A549 (cell line): ENCODE results near the gene HS3ST4. TPM values are rescaled to one million over a fixed set of nuclear protein-coding genes. Genes with fewer than 3 reads are reported as not detected.

ENCODE experiments used
- ATAC-seq, 2 experiments: fragments of 200-7000 bp in 1 of 2; fragments of >200 bp in 1 of 2; cut with Nextera tagmentation in 1 of 2; cut with Tn5 transposase in 1 of 2; 3 replicates each; pipeline versions ENCODE4 v1.8.0 to v1.9.1; 2018 to 2020; ENCODE audit warnings: mild to moderate bottlenecking in 1 of 2, moderate library complexity in 1 of 2
- CTCF ChIA-PET: fragments of 300-600 bp; sonication (Branson Sonifier 250); formaldehyde crosslinking; extraction: SDS; loops from one replicate; lab custom pipeline; 2021; ENCODE audit warnings: antibody characterized with exemption, inconsistent platforms; lab: Yijun Ruan, JAX
- POLR2A ChIA-PET: fragments of 350-600 bp; formaldehyde crosslinking; extraction: SDS; loops from one replicate; lab custom pipeline; 2021; ENCODE audit warnings: antibody characterized with exemption, inconsistent platforms; lab: Yijun Ruan, JAX
- DNase-seq, 2 experiments: peaks; one replicate each; pipeline versions ENCODE4 v3.0.0 to v3.0.0-alpha.2; 2011 to 2016; ENCODE audit warnings: low read depth in 1 of 2, low spot score in 1 of 2
- FAIRE-seq: peaks from 2 replicates; lab custom pipeline; 2011; peaks lifted over from hg19 to GRCh38; lab: Jason Lieb, UNC
- H3K27ac ChIP-seq, 2 experiments: fragments of >200 bp; sonication (Bioruptor Twin); formaldehyde crosslinking; 3 replicates each; pipeline ENCODE4 v1.5.1; 2016 to 2017
- H3K4me1 ChIP-seq: fragments of >200 bp; sonication (Bioruptor Twin); formaldehyde crosslinking; 3 replicates; pipeline ENCODE4 v1.6.1; 2016
- H3K4me2 ChIP-seq: fragments of >200 bp; sonication (Bioruptor Twin); formaldehyde crosslinking; 3 replicates; pipeline ENCODE4 v1.6.1; 2016
- H3K4me3 ChIP-seq: fragments of >200 bp; sonication (Bioruptor Twin); formaldehyde crosslinking; 3 replicates; pipeline ENCODE4 v1.5.1; 2016
- H3K9me3 ChIP-seq: fragments of >200 bp; sonication (Bioruptor Twin); formaldehyde crosslinking; 3 replicates; pipeline ENCODE4 v1.6.1; 2016
- BHLHE40 ChIP-seq: IDR thresholded peaks from 2 replicates; pipeline ENCODE4 v1.6.1; 2012; ENCODE audit warnings: low read depth, low read length, inconsistent platforms
- CBX2 ChIP-seq: fragments of 200-600 bp; sonication (generic); IDR thresholded peaks from 2 replicates; pipeline ENCODE4 v1.6.1; 2016; ENCODE audit warnings: low read depth, mild to moderate bottlenecking, borderline replicate concordance
- CBX8 ChIP-seq: fragments of 200-600 bp; sonication (generic); IDR thresholded peaks from 2 replicates; pipeline ENCODE4 v1.6.1; 2016
- EP300 ChIP-seq, 2 experiments: fragments of >200 bp; sonication (Bioruptor Twin); formaldehyde crosslinking; IDR thresholded peaks; 2 replicates in 1 of 2; 3 replicates in 1 of 2; pipeline ENCODE4 v1.6.1; 2016 to 2017
- ESRRA ChIP-seq: fragments of 150-350 bp; IDR thresholded peaks from 2 replicates; pipeline ENCODE4 v1.6.1; 2014; ENCODE audit warnings: mild to moderate bottlenecking, low read length, borderline replicate concordance
- GATA3 ChIP-seq: IDR thresholded peaks from 2 replicates; pipeline ENCODE4 v1.6.1; 2012; ENCODE audit warnings: borderline replicate concordance
- HEYL ChIP-seq: fragments of 250-450 bp; sonication (Bioruptor Pico); IDR thresholded peaks from 2 replicates; pipeline ENCODE4 v1.8.0; 2021; ENCODE audit warnings: mild to moderate bottlenecking, moderate library complexity
- HOXA7 ChIP-seq: fragments of 250-450 bp; sonication (Bioruptor Pico); IDR thresholded peaks from 2 replicates; pipeline ENCODE4 v1.5.0; 2020; ENCODE audit warnings: mild to moderate bottlenecking, moderate library complexity
- JUN ChIP-seq, 2 experiments: fragments of >200 bp; sonication (Bioruptor Twin); formaldehyde crosslinking; IDR thresholded peaks; 2 replicates in 1 of 2; 3 replicates in 1 of 2; pipeline ENCODE4 v1.6.1; 2016 to 2017
- KDM1A ChIP-seq: fragments of 200-600 bp; sonication (generic); IDR thresholded peaks from 2 replicates; pipeline ENCODE4 v1.6.1; 2016; ENCODE audit warnings: low read depth, mild to moderate bottlenecking
- MAZ ChIP-seq: fragments of 150-350 bp; IDR thresholded peaks from 2 replicates; pipeline ENCODE4 v1.6.1; 2014; ENCODE audit warnings: antibody characterized with exemption, low read depth, low read length, borderline replicate concordance
- MYC ChIP-seq: IDR thresholded peaks from 2 replicates; pipeline ENCODE4 v1.6.1; 2012; ENCODE audit warnings: mild to moderate bottlenecking, inconsistent platforms, low read length, improper control_type of control experiment, borderline replicate concordance
- POLR2AphosphoS2 ChIP-seq: conservative IDR thresholded peaks from 2 replicates; pipeline ENCODE4 v1.6.1; 2012; ENCODE audit warnings: low read length, improper control_type of control experiment, inconsistent platforms
- RAD21 ChIP-seq, 2 experiments: fragments of >200 bp in 1 of 2; sonication (Bioruptor Twin) in 1 of 2; formaldehyde crosslinking in 1 of 2; IDR thresholded peaks in 1 of 2; conservative IDR thresholded peaks in 1 of 2; 2 replicates in 1 of 2; 3 replicates in 1 of 2; pipeline ENCODE4 v1.6.1; 2012 to 2018; ENCODE audit warnings: inconsistent platforms in 1 of 2
- ZC3H11A ChIP-seq: fragments of 450-650 bp; IDR thresholded peaks from 2 replicates; pipeline ENCODE4 v1.6.1; 2014; ENCODE audit warnings: antibody characterized with exemption, mild to moderate bottlenecking
- ZNF302 ChIP-seq: fragments of 250-450 bp; sonication (Bioruptor Pico); IDR thresholded peaks from 2 replicates; pipeline ENCODE4 v1.9.0; 2021; ENCODE audit warnings: inconsistent platforms, mild to moderate bottlenecking, moderate library complexity
- WGBS: methylation state at CpG from one replicate; pipeline ENCODE4 v1.1.6; 2017; ENCODE audit errors: missing lambda C conversion rate; 5-methylcytosine and 5-hydroxymethylcytosine counted together
- polyA plus RNA-seq, 4 experiments: library from polyadenylated mRNA; depleted of rRNA in 3 of 4; stranded (reverse); fragments of >200 nt; fragmentation: RNase III in 1 of 4; extraction: RNeasy Plus Mini Kit Qiagen cat#74134 plus additional on column Dnase treatment in 1 of 4; gene quantifications; 2 replicates in 3 of 4; 3 replicates in 1 of 4; pipeline ENCODE4 v1.2.3, GENCODE V29; 2011 to 2017
- TF ChIP-seq, protein P1 (sequence below): IDR thresholded peaks from 2 replicates; pipeline ENCODE4 v1.6.1; 2012
- TF ChIP-seq, protein P2 (sequence below): fragments of 200-600 bp; sonication (generic); IDR thresholded peaks from 2 replicates; pipeline ENCODE4 v1.6.1; 2016; ENCODE audit warnings: antibody characterized with exemption, mild to moderate bottlenecking, moderate library complexity
- TF ChIP-seq, protein P3 (sequence below): IDR thresholded peaks from 2 replicates; pipeline ENCODE4 v1.6.1; 2012; ENCODE audit warnings: low read depth, borderline replicate concordance
- TF ChIP-seq, protein P4 (sequence below): fragments of 450-650 bp; IDR thresholded peaks from 2 replicates; pipeline ENCODE4 v1.6.1; 2014; ENCODE audit warnings: antibody characterized with exemption
- TF ChIP-seq, protein P5 (sequence below): fragments of 150-350 bp; IDR thresholded peaks from 2 replicates; pipeline ENCODE4 v1.6.1; 2014; ENCODE audit warnings: low read depth, mild to moderate bottlenecking, low read length
- TF ChIP-seq, protein P6 (sequence below): fragments of >200 bp; sonication (Bioruptor Twin); formaldehyde crosslinking; IDR thresholded peaks from 3 replicates; pipeline ENCODE4 v1.6.1; 2016
- TF ChIP-seq, protein P7 (sequence below): fragments of 250-450 bp; sonication (Bioruptor Pico); IDR thresholded peaks from 2 replicates; pipeline ENCODE4 v1.5.0; 2020; ENCODE audit warnings: low read depth, mild to moderate bottlenecking, moderate library complexity

HS3ST4 gene
- polyA plus RNA-seq, 2 of the 4 experiments (the other 2 are of a cell fraction) = not detected

DNA sequence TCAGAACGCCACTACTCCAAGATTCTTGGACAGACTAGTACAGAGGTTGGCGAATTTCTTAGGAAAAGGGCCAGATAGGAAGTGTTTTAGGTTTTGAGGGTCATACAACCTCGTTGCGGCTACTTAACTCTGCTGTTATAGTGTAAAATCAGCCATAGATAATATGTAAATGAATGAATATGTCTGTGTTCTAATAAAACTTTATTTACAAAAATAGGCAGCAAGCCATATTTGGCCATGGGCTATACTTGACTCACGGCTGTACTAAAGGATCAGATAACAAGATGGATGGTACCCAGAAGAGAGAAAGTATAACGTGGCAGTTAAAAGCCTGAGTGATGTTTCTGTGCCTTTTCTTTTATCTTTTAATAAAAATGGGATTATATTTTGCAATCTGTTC, 125.5 kb downstream of the HS3ST4 start:
- H3K4me1 ChIP-seq = no peaks in the 10 kb centered on the region
- H3K4me2 ChIP-seq = no peak overlapping the region
- H3K27ac ChIP-seq = no peak overlapping the region
- CTCF ChIA-PET = no interaction called here
- POLR2A ChIA-PET = no interaction called here
- 7% methylated on average over 6 of the region's 6 CpGs for WGBS
- H3K9me3 ChIP-seq = no peaks in the 10 kb centered on the region
- TF ChIP-seq MYC = no peak
- TF ChIP-seq HOXA7 (CRISPR knock-in tag) = no peak
- TF ChIP-seq, protein P1, sequence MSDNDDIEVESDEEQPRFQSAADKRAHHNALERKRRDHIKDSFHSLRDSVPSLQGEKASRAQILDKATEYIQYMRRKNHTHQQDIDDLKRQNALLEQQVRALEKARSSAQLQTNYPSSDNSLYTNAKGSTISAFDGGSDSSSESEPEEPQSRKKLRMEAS = no peak
- no peak for TF ChIP-seq ESRRA
- TF ChIP-seq, protein P2, sequence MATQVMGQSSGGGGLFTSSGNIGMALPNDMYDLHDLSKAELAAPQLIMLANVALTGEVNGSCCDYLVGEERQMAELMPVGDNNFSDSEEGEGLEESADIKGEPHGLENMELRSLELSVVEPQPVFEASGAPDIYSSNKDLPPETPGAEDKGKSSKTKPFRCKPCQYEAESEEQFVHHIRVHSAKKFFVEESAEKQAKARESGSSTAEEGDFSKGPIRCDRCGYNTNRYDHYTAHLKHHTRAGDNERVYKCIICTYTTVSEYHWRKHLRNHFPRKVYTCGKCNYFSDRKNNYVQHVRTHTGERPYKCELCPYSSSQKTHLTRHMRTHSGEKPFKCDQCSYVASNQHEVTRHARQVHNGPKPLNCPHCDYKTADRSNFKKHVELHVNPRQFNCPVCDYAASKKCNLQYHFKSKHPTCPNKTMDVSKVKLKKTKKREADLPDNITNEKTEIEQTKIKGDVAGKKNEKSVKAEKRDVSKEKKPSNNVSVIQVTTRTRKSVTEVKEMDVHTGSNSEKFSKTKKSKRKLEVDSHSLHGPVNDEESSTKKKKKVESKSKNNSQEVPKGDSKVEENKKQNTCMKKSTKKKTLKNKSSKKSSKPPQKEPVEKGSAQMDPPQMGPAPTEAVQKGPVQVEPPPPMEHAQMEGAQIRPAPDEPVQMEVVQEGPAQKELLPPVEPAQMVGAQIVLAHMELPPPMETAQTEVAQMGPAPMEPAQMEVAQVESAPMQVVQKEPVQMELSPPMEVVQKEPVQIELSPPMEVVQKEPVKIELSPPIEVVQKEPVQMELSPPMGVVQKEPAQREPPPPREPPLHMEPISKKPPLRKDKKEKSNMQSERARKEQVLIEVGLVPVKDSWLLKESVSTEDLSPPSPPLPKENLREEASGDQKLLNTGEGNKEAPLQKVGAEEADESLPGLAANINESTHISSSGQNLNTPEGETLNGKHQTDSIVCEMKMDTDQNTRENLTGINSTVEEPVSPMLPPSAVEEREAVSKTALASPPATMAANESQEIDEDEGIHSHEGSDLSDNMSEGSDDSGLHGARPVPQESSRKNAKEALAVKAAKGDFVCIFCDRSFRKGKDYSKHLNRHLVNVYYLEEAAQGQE = no peak
- no peak for TF ChIP-seq KDM1A
- TF ChIP-seq, protein P3, sequence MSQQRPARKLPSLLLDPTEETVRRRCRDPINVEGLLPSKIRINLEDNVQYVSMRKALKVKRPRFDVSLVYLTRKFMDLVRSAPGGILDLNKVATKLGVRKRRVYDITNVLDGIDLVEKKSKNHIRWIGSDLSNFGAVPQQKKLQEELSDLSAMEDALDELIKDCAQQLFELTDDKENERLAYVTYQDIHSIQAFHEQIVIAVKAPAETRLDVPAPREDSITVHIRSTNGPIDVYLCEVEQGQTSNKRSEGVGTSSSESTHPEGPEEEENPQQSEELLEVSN = no peak
- no peak for TF ChIP-seq ZC3H11A
- TF ChIP-seq HEYL (CRISPR knock-in tag) = no peak
- no peak for TF ChIP-seq POLR2AphosphoS2
- no peak for TF ChIP-seq CBX8
- TF ChIP-seq RAD21 (conservative IDR thresholded peaks at IDR 0.05 in 1 of 2, IDR thresholded peaks at IDR 0.05 in 1 of 2) = no peak
- TF ChIP-seq, protein P4, sequence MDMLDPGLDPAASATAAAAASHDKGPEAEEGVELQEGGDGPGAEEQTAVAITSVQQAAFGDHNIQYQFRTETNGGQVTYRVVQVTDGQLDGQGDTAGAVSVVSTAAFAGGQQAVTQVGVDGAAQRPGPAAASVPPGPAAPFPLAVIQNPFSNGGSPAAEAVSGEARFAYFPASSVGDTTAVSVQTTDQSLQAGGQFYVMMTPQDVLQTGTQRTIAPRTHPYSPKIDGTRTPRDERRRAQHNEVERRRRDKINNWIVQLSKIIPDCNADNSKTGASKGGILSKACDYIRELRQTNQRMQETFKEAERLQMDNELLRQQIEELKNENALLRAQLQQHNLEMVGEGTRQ = no peak
- TF ChIP-seq BHLHE40 = no peak
- TF ChIP-seq GATA3 = no peak
- no peak for TF ChIP-seq JUN (IDR thresholded peaks at IDR 0.05)
- no peak for TF ChIP-seq MAZ
- DNase-seq = no peak
- ATAC-seq = no peak
- H3K4me3 ChIP-seq = no peak overlapping the region
- FAIRE-seq = no peak

DNA sequence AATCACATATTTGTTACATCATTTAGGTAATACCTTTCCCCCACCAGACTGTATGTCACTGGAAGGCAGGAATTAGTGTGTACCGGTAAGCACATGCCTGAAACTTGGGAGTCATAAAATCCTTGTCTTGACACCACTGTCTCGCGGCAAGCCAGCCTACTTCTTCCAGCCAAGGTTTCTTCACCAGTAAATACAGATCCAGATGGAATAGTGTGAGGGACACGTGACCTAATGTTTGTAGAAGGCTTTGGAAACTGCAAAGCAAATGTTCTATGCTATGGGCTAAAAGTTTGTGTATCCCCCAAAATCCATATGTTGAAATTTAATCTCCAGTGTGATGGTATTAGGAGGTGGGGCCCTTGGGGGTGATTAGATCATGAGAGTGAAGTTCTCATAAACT, 126.1 kb downstream of the HS3ST4 start:
- Histone ChIP-seq H3K27ac (no peak overlapping the region), H3K4me2 (no peak overlapping the region), H3K4me1 (no peaks in the 10 kb centered on the region), H3K9me3 (no peaks in the 10 kb centered on the region), H3K4me3 (no peak overlapping the region)
- FAIRE-seq (no peak), DNase-seq (no peak), ATAC-seq (no peak)
- POLR2A ChIA-PET = no interaction called here
- CTCF ChIA-PET = interaction anchor here (0.6 kb wide), 1 partner anchor 541 kb away, joined by 3 read pairs; no protein-coding TSS in a partner anchor
- TF ChIP-seq, protein P4 = no peak
- no peak for TF ChIP-seq ZC3H11A
- TF ChIP-seq, all 56 proteins: peak for 0
- 41% methylated on average over 4 of the region's 4 CpGs for WGBS

DNA sequence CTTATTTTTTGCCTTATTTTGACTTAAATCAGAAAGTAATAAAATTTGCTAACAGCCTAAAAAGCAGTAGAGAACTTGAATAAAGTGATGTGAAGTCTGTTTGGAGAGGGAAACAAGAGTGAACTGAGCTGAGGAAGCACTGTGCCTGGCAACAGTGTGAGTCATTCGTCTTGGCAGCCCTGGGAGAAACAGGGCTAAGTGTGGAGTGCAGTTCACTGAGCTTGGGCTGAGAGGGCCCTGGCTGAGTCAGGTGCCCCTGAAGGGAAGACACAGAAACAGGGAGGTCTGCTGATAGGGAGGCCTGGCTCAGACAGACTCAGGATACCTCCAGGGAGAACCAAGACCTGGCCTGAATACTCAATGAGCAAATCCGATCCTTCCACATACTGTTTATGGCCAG, 132.1 kb downstream of the HS3ST4 start:
- 9% methylated on average over 2 of the region's 2 CpGs for WGBS
- Histone ChIP-seq H3K4me1 (no peaks in the 10 kb centered on the region), H3K4me3 (no peak overlapping the region), H3K9me3 (no peaks in the 10 kb centered on the region), H3K27ac (no peak overlapping the region), H3K4me2 (no peak overlapping the region)
- no peak for ATAC-seq
- ChIA-PET CTCF (no interaction called here), POLR2A (no interaction called here)
- no peak for FAIRE-seq
- DNase-seq = no peak
- TF ChIP-seq, protein P3 = no peak
- TF ChIP-seq, protein P5, sequence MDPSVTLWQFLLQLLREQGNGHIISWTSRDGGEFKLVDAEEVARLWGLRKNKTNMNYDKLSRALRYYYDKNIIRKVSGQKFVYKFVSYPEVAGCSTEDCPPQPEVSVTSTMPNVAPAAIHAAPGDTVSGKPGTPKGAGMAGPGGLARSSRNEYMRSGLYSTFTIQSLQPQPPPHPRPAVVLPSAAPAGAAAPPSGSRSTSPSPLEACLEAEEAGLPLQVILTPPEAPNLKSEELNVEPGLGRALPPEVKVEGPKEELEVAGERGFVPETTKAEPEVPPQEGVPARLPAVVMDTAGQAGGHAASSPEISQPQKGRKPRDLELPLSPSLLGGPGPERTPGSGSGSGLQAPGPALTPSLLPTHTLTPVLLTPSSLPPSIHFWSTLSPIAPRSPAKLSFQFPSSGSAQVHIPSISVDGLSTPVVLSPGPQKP = no peak
- TF ChIP-seq EP300 (IDR thresholded peaks at IDR 0.05) = no peak
- no peak for TF ChIP-seq BHLHE40
- no peak for TF ChIP-seq ZNF302 (CRISPR knock-in tag)
- no peak for TF ChIP-seq MAZ
- TF ChIP-seq, protein P6, sequence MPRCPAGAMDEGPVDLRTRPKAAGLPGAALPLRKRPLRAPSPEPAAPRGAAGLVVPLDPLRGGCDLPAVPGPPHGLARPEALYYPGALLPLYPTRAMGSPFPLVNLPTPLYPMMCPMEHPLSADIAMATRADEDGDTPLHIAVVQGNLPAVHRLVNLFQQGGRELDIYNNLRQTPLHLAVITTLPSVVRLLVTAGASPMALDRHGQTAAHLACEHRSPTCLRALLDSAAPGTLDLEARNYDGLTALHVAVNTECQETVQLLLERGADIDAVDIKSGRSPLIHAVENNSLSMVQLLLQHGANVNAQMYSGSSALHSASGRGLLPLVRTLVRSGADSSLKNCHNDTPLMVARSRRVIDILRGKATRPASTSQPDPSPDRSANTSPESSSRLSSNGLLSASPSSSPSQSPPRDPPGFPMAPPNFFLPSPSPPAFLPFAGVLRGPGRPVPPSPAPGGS = no peak
- no peak for TF ChIP-seq CBX2
- TF ChIP-seq RAD21 (conservative IDR thresholded peaks at IDR 0.05 in 1 of 2, IDR thresholded peaks at IDR 0.05 in 1 of 2) = no peak
- TF ChIP-seq, protein P7, sequence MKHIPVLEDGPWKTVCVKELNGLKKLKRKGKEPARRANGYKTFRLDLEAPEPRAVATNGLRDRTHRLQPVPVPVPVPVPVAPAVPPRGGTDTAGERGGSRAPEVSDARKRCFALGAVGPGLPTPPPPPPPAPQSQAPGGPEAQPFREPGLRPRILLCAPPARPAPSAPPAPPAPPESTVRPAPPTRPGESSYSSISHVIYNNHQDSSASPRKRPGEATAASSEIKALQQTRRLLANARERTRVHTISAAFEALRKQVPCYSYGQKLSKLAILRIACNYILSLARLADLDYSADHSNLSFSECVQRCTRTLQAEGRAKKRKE (CRISPR knock-in tag) = no peak
